GM12874 (cell line): ENCODE data around the gene WWC2.

ENCODE experiments used
- CTCF ChIP-seq: IDR thresholded peaks from 2 replicates; pipeline ENCODE4 v1.5.1; 2011; ENCODE audit warnings: low read depth, mild to moderate bottlenecking, control low read depth, low read length, moderate library complexity; ENCODE audit not compliant: insufficient read depth

The WWC2 gene

GRCh38 chr4:183256756-183257385, 157.8 kb downstream of the WWC2 start:
- peak; percentile 79 for TF ChIP-seq CTCF

- TF ChIP-seq CTCF: no peak
Measured at GRCh38 chr4:183257808-183258207, 158.8 kb downstream of the WWC2 start.

GRCh38 chr4:183260491-183261151, 161.6 kb downstream of the WWC2 start:
- TF ChIP-seq CTCF: no peak

GRCh38 chr4:183261953-183262775, 163.1 kb downstream of the WWC2 start:
- TF ChIP-seq CTCF: peak; percentile 76

GRCh38 chr4:183262776-183263100, 163.7 kb downstream of the WWC2 start:
- no peak for TF ChIP-seq CTCF

GRCh38 chr4:183263787-183264386, 164.8 kb downstream of the WWC2 start:
- TF ChIP-seq CTCF: no peak

GRCh38 chr4:183264614-183265013, 165.6 kb downstream of the WWC2 start:
- TF ChIP-seq CTCF: no peak
